Activated effector memory CD4-positive, alpha-beta T cell treated with Interleukin-2 at 50 U/mL for 16 hours (primary cell): ENCODE results near the gene ACSM6.
"Not testable (repeated sequence)": the region's sequence is repeated elsewhere in the genome, so short reads cannot be mapped to it uniquely, and the experiment has no call there.

Experiments used
- DNase-seq: peaks from one replicate; pipeline ENCODE4 v3.0.0-alpha.2; 2020

Gene ACSM6, protein sequence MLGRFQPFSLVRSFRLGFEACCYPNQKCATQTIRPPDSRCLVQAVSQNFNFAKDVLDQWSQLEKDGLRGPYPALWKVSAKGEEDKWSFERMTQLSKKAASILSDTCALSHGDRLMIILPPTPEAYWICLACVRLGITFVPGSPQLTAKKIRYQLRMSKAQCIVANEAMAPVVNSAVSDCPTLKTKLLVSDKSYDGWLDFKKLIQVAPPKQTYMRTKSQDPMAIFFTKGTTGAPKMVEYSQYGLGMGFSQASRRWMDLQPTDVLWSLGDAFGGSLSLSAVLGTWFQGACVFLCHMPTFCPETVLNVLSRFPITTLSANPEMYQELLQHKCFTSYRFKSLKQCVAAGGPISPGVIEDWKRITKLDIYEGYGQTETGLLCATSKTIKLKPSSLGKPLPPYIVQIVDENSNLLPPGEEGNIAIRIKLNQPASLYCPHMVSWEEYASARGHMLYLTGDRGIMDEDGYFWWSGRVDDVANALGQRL

DNA sequence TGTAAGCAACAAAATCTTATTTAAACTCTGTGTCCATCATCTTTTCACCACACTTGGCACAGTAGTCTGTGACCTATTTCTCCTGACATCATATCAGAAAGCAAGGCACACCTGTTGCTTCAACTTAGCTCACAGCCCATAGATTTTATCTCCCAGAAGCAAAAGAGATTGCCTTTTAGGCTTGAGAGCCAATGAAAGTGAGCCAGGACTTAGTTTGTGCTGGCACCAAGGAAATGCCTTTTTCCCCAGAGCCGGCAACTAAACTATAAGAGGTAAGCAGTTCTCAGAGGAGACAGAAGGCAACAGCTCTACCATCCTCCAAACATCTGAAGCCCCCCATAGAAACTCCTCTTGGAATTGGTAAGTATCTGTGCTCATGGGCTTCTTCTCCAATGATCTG lies at the start of gene ACSM6:
Gene ACSM6 (plus strand): TSS at position 295 of the 400 bp plus-strand sequence. CDS start 248 bp downstream, outside the sequence.
- no peak for DNase-seq

DNA sequence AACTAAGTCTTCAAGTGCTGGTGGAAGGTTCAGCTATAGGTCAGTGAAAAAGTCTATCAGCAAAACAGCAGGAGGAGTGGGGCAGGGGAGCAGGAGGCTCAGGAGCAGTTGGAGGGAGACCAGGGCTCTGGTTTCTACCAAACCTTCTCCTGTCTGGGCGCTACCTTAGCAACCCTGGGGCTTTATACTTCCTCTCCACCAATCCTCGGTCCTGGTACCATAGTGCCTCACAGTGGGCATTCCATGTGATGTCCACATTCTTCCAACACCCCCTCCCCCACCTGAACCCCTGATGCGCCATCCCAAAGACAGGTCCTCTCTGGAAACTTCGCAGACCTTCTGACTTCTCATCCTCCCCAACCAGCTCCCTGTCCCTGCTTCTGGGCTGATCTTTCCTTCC lies 25.3 kb upstream of the ACSM6 start:
- DNase-seq, result no peak

DNA sequence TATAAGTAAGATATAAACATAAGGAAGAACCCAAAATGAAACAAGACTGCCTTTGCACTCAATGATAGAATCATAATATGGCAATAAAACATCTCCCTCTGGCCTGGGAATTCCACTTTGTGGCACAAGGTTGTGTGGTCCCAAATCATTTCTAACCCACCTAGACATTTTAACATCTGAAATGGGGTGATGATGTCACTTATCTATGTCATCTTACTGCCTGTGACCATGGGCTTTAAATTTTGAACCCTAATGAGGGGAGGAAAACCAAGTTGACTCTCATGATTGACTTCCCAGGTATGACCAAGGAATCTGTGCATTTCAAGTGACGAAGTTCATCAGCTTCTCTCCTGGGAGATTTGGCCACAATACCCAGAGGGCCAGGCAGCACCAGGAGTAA lies 24.5 kb upstream of the ACSM6 start:
- DNase-seq, result no peak

DNA sequence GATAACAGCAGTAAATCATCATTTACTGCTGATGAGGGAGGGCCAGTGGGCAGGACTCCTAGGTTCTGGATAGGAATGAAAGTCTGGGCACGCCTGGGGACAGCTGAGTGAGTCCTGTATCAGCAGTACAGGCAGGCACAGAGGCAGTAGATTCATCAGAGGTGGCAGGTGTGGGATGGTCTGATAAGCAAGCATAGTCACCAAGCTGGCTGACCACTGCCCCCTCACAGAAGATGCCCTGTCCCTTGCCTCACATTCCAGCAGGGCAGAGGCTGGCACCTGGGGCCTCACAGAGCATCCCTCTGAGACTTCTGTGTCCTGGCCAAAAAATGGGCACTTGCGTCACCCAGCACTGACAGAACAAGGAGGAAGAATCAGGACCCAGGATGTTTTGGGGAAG lies 23.2 kb upstream of the ACSM6 start:
- DNase-seq, result no peak

DNA sequence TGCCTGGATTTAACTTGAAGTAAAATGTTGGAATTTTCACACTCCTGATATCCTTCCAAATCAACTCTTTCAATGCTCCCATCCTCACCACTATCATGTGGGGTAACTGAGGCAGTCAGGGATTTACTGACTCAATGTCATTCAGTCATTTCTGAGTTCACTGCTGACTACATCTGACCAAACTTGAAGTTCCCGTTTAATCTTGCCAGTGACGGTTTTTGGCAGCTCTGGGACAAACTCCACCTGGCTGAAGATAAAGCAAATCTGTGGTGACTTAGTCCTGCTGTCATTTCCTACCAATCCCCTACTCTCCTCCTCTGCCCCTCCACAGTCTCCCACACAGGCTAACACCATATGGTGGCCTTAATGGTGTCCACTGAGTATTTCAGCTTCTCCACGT lies 22.7 kb upstream of the ACSM6 start:
- no peak for DNase-seq

DNA sequence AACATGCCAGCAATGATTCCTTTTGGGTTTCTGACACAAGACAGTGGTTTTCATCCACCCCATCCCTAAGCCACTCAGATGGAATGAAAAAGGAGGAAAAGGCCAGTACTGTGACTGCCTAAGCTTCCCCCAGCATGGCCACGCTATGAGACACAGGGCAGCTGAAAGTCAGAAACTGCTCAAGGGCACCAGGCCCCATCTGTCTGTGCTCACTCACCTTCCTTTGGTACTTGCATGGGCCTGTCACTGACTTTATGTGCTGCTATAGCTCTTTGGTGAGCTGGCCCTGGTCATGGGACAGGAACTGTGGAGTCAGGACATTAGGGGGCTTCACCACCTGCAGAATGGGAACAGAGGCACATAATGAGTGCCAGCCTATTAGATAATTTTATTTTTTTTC lies 21.2 kb upstream of the ACSM6 start:
- DNase-seq, result no peak

DNA sequence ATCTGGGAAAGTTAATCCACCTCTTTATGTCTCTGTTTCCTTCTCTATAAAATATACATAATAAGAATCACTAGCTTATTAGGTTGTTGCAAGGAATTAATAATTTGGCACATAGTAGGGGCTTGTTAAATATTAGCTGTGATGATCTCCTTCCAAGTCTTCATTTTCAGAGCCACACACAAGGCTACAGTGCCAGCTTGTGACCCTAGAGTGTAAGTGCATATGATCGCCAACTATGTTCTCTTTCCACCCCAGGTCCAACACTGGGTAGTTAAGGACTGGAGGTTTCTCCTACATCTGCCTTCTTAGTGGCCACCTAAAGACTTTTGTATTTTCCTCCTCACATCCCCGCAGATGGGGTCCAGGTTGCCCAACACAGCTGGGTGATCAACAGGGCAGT lies 17.9 kb upstream of the ACSM6 start:
- no peak for DNase-seq

DNA sequence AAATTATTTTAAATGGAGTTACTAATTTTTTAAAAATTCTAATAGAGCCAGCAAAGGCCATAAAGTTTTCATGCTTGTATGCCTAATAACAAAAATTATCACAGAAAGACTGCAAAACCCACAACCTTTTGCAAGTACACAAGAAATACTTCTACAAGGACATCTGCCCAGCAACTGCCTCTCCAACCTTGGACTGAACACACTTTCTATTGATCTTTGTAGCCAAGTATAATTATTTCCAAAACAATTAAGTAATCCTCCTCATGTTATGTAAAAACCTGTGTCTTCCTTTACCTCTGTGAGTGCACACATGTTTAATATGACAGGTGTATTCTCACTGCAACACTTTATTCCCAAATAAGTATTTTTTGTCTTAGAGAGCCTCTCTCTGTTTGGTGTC lies 16.6 kb upstream of the ACSM6 start:
- DNase-seq, result no peak

DNA sequence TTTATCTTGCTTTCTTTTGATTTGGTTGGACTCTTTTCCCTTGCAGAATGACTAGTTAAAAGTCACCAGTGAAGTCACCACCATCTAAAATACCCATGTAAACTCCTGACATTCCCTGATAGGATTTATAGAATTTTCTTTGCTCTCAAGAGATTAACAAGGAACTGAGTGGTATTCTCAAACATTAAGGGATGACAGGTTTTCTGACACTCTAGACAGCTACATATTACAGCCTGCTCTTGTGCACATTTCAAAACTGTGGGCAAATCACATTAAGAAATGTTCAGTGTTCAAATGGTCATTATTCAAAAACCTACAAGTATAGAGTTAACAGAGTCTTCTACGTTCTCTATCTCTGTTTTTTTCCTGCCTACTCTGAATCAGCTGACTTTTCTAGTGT lies 15.8 kb upstream of the ACSM6 start:
- no peak for DNase-seq

DNA sequence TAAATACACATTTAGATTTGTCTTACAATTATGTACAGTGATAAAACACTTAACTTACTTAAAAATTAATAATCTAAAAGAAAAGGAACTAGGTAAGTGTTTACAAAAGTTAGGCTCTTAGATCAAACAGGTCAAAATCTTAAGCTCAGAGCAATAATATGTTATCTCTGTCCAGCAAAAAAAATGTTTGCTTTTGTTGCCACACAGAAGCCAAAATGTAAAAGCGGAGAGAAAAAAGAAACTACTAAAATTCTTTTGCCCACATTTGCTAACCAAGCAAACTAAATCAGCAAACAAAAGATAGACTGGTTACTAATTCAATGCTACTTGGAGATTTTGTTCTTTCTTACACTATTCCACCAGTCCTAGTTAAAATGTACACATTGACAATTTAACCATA lies 15.2 kb upstream of the ACSM6 start:
- no peak for DNase-seq

DNA sequence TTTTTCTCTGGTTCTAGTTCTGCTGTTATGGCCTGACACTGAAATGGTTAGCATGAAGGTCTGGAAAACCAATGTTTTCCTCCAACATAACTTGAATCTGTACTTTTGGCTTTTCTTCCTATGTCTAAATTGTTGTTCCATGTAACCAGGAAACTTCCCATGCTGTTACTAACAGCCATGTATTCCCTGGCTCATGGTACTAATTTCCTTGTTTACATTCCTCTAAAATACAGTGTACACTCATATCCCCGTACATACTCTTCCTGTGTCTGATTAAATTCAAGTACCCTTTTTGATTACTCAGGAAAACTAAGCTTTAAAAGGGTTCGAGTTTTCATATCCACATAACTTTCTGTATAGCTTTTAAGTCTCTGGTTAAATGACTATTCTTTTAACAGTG lies 12.3 kb upstream of the ACSM6 start:
- no peak for DNase-seq

DNA sequence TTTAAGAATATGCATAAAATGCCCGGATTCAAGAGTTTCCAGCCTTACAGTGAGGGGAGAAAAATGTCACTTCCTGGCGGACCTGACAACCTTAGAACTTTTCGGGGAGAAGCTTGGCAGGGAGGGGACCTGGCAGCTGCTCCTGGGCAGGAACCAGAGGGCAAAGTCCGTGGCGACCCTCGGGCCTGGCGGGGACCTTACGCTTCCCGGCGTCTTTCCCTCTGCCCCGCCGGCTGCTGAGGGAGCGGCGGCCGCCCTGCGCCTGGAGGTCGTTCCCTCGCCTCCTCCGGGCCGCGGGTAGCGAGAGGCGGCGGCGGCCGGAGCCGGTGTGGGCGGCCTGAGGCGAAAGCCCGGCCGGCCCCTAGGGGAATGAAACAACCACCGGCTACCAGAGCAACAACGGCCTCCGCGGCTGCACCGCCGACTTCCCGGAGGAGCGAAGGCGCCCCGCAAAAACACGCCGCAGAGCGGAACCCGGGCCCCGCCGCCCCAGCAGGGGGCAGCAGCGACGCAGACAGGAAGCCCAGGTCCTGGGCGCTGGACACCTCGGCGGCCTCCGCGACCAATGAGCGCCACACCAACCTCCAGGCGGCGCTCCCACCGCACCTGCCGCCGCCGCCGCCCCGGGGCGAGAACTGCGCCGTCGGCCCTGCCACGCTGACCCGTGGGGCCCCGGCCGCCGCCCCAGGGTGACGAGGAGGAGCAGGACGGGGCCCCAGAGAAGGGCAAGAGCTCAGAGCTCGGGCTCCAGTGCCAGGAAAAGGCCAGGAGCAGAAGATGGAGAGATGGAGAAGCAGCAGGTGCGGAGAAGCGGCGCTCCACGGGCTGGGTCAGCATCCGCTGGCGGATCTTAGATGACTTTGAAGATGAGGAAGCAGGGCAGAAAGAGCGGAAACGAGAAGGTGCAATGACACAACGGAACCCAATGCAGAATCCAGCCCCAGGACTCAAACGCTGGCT lies 10.5 kb upstream of the ACSM6 start:
- DNase-seq, result peak; percentile 22

DNA sequence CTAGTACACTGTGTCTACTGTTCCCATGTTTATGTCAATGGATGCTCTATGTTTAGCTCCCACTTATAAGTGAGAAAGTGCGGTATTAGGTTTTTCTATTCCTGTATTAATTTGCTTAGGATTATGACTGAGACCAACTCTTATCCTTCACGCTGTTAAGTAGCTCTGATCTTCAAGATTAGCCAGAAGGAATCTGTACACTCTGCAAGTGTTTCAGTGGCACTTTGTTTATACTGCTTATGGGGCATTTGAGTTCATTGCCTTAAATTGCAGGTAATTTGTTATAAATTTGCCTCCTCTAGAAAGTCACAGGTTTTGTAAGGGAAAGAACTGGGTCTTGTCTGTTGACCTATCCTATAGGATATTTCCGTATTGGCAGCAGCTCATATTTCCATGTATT lies 6.4 kb upstream of the ACSM6 start:
- DNase-seq, result no peak

DNA sequence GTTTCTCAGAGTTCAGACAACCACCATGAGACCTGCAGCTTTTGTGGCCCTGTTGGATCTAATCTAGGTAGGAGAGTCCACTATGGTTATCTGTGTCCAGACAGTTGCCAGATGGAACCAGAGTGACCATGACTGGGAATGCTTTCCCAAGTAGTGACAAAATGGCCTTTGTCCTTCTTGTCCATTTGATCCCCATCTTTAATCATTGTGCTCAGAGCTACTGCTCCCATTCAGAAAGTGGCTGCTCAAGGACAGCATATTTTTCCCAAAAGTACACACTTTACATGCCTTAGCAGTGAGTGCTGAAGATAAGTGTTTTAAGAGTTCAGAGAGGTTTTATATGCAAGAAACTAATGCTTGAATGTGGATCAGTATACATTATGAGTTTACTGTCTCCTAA lies 5.4 kb upstream of the ACSM6 start:
- DNase-seq, result no peak

DNA sequence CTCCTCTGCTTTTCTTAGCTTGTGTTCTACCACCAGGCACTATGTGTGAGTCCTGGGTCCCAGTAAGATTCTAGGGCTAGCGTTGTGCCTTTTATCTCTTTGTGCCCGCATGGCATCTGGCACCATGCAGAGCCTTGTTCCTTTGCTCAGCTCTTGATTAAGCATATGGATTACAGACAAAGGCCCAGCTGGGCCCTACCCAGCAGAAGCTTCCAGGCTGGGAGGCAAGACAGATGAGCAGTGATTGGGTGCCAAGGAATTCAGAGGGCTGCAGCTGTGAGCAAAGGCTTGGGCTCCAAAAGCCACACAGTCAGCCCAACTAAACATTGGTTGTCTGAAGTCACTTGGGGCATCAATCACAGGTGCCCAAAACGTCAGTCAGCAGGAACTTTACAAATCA lies 2.0 kb downstream of the ACSM6 start:
- no peak for DNase-seq

DNA sequence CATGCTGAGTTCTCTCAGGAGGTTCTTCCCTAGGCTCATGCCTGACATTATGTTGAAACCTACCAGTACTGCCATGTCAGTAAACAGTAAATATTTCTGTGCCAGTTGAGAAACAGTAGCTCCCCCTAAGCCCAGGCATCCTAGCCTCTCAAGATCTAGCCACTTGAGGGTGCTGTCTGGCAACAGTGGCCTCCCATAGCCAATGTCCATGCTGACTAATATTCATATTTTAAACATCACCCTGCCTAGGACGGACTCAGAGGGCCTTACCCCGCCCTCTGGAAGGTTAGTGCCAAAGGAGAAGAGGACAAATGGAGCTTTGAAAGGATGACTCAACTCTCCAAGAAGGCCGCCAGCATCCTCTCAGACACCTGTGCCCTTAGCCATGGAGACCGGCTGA lies 7.7 kb downstream of the ACSM6 start:
- no peak for DNase-seq

DNA sequence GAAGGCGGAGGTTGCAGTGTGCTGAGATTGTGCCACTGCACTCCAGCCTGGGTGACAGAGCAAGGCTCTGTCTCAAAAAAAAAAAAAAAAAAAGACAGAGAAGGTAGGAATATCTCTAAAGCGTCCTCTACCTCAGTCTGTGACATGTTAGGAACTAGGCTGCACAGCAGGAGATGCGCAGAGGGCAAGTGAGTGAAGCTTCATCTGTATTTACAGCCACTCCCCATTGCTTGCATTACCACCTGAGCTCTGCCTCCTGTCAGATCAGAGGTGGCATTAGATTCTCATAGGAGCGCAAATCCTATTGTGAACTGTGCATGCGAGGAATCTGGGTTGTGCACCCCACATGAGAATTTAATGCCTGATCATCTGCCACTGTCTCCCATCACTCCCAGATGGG lies 8.8 kb downstream of the ACSM6 start:
- DNase-seq, result not testable (repeated sequence)

DNA sequence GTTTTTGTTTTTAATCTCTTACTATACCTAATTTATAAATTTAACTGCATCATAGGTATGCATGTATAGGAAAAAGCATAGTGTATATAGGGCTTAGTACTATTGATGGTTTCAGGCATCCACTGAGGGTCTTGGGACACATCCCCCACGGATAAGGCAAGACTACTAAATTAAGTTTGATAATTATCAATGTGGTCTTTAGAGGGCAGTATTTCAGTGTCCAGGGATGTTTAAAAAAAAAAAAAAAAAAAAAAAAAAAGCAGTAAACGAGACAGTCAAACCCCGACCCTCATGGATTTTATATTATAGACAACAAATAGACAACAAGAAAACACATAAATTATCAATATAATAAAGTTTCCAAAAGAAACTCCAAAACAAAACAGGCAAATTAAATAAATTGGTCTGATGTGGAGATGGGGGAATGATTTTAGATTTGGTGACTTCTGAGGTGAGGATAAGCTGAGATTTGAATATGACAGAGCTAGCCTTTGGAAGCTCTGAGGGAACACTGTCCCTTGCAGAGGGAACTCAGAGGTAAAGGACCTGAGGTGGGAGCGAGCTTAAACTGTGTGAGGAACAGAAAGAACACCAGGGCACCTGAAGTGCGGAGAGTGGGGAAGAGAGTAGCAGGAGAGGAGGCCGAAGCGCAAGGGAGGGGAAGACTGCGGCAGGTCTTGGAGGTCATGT lies 14.8 kb downstream of the ACSM6 start:
- DNase-seq, result no peak

DNA sequence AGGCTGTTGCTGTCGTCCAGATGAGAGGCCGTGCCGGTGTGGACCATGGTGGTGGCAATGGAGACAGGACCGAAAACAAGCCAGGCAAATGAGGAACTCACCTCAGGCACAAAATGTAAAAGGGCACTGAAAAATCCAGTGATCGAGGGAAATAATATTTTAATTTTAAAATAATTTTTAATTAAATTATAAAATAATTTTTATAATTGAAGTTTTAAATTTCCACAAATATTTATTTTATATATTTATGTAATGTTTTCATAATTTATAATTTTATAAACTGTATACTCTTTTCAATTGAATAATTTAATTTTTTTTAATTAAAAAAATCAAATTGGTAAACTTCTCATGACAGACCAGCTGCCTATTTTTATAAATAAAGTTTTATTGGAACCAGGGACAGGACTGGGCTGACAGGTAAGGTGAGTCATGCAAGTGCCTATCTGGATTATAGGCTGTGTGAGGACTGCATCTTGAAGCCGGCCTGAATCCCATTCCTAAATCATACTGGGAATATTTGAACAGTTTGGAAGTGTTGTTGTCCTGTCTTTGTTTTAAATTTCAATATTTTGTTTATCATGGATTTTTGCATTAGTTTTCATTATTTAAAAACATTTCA lies 15.6 kb downstream of the ACSM6 start:
- DNase-seq, result no peak

DNA sequence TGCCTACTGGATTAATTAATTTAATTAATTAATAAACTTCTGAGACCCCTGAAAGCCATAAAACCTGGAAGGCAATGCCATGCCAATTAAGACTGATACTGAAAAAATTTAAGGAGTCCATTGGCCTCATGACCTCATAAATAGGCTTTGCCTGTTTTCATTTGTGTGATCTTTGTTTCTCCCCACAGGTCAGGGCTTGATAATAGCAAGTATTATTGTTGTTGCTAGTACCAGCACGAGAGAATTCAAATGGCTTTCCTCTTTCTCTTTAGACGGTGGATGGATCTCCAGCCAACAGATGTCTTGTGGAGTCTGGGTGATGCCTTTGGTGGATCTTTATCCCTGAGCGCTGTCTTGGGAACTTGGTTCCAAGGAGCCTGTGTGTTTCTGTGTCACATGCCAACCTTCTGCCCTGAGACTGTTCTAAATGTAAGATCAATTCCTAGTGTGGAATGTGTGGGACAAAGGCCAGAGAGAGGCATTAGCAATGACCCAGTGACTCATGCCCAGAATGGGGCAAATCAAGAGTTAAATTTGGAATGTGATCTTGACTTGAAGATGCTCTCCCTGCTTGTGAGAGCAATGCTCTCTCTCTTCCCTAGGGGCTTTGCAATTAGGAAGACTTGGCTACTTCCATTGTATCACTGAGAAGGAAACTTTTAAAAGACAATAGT lies 17.7 kb downstream of the ACSM6 start:
- no peak for DNase-seq

DNA sequence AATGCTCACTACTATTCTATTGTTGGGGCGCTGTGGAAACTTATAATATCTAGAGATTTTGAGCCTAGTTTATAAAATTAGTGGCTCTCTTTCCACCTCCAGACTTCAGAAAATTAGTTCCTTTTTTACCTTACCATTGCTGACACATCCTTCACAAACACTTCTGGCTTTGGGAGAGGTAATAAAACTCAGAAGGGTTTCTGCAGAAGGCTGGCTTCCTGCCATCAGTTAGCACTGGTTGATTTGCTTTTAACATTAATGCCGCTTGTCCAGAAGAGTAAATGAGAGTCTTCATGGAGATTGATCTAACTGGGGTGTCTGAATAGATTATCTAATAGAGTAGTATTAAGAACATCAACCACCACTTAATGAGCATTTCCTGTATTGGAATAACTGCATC lies 20.3 kb downstream of the ACSM6 start:
- DNase-seq, result no peak

DNA sequence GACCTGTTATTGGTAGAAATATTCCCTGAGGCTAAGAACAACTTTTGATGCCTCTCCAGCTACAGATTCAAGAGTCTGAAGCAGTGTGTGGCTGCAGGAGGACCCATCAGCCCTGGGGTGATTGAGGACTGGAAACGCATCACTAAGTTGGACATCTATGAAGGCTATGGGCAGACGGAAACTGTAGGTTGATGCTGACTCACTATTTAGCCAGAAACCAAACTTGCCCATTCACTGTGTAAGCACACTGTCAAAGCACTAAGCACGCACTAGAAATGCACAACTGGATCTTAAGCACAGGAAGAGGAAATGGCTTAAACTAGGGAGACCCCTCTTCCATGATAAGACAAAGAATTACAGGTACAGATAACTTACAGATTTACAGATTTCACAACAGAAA lies 20.8 kb downstream of the ACSM6 start:
- no peak for DNase-seq
